Neural progenitor cell (in vitro differentiated cells): ENCODE measurements around the gene SLC46A2.

Experiments used
- CTCF ChIP-seq: fragments of 200-600 bp; sonication (generic); IDR thresholded peaks from 2 replicates; pipeline ENCODE4 v1.5.1; 2017; ENCODE audit warnings: antibody characterized with exemption, mild to moderate bottlenecking
- EZH2 ChIP-seq: fragments of 200-600 bp; sonication (generic); IDR thresholded peaks from 2 replicates; pipeline ENCODE4 v1.6.1; 2017; ENCODE audit warnings: antibody characterized with exemption, mild to moderate bottlenecking, moderate library complexity

- TF ChIP-seq CTCF (no peak), EZH2 (no peak)
Measured at GRCh38 chr9:112870556-112870955, 20.1 kb downstream of the SLC46A2 start.
